IMR-90 (cell line): Measurements from ENCODE around the gene SBF2. TPM values are rescaled to one million over a fixed set of nuclear protein-coding genes. Genes with fewer than 3 reads are reported as not detected.

Experiments used
- ATAC-seq: fragments of 200-7000 bp; cut with Tn5 transposase; 2 replicates; pipeline ENCODE4 v1.9.1; 2020; ENCODE audit warnings: low read depth, mild to moderate bottlenecking, moderate library complexity
- BruUV-seq: library from RNA; stranded (reverse); fragments of 400-500 nt; replicated peaks from 2 replicates; lab custom pipeline; 2021; lab: Mats Ljungman, UMichigan
- CTCF ChIA-PET: fragments of 300-600 bp; formaldehyde crosslinking; extraction: SDS; loops from one replicate; lab custom pipeline; 2021; ENCODE audit warnings: antibody characterized with exemption; lab: Yijun Ruan, JAX
- POLR2A ChIA-PET: fragments of 300-600 bp; sonication (Branson Sonifier 250); formaldehyde crosslinking; loops from one replicate; lab custom pipeline; 2022; ENCODE audit warnings: antibody characterized with exemption; ENCODE audit not compliant: unreplicated experiment; lab: Charles Lee
- DNase-seq: peaks from one replicate; pipeline ENCODE4 v3.0.0; 2013
- H2AFZ ChIP-seq: replicated peaks from 2 replicates; pipeline ENCODE3; 2013; ENCODE audit warnings: low read length, mild to moderate bottlenecking; ENCODE audit not compliant: poor library complexity
- H2AK5ac ChIP-seq: 2 replicates; pipeline ENCODE4 v1.6.1; 2013; ENCODE audit warnings: low read depth, low read length, inconsistent platforms
- H2AK9ac ChIP-seq: replicated peaks from 2 replicates; pipeline ENCODE3; 2013; ENCODE audit warnings: mild to moderate bottlenecking, low read depth, low read length, moderate library complexity; ENCODE audit not compliant: poor library complexity
- H2BK120ac ChIP-seq: 2 replicates; pipeline ENCODE4 v1.6.1; 2013; ENCODE audit warnings: low read depth, low read length, inconsistent platforms
- H2BK15ac ChIP-seq: 3 replicates; pipeline ENCODE4 v1.6.1; 2013; ENCODE audit warnings: low read depth, low read length, inconsistent platforms
- H2BK20ac ChIP-seq: 2 replicates; pipeline ENCODE4 v1.6.1; 2013; ENCODE audit warnings: low read depth, mild to moderate bottlenecking, inconsistent platforms, low read length, moderate library complexity
- H2BK5ac ChIP-seq: 2 replicates; pipeline ENCODE4 v1.6.1; 2013; ENCODE audit warnings: mild to moderate bottlenecking, low read depth, low read length, inconsistent platforms; ENCODE audit not compliant: poor library complexity, severe bottlenecking
- H3K14ac ChIP-seq: replicated peaks from 2 replicates; pipeline ENCODE4 v1.6.1; 2013; ENCODE audit warnings: low read depth, low read length, inconsistent platforms
- H3K18ac ChIP-seq: 2 replicates; pipeline ENCODE4 v1.6.1; 2013; ENCODE audit warnings: low read depth, low read length, control low read depth
- H3K23ac ChIP-seq: 2 replicates; pipeline ENCODE4 v1.6.1; 2013; ENCODE audit warnings: low read depth, low read length, inconsistent platforms
- H3K27ac ChIP-seq: 2 replicates; pipeline ENCODE4 v1.5.1; 2013; ENCODE audit warnings: mild to moderate bottlenecking, control low read depth, low read length; ENCODE audit not compliant: insufficient read depth
- H3K27me3 ChIP-seq: 2 replicates; pipeline ENCODE4 v1.6.1; 2013; ENCODE audit warnings: low read length; ENCODE audit not compliant: control insufficient read depth, insufficient read depth
- H3K36me3 ChIP-seq: 2 replicates; pipeline ENCODE4 v1.6.1; 2013; ENCODE audit warnings: low read length, mixed read lengths; ENCODE audit not compliant: control insufficient read depth, insufficient read depth
- H3K4ac ChIP-seq: 2 replicates; pipeline ENCODE4 v1.6.1; 2013; ENCODE audit warnings: low read depth, low read length, inconsistent platforms
- H3K4me1 ChIP-seq: 2 replicates; pipeline ENCODE4 v1.6.1; 2013; ENCODE audit warnings: low read length, mixed read lengths; ENCODE audit not compliant: control insufficient read depth, insufficient read depth
- H3K4me2 ChIP-seq: 2 replicates; pipeline ENCODE4 v1.6.1; 2013; ENCODE audit warnings: low read depth, mild to moderate bottlenecking, control low read depth, low read length, moderate library complexity
- H3K4me3 ChIP-seq: 2 replicates; pipeline ENCODE4 v1.5.1; 2013; ENCODE audit warnings: low read depth, mild to moderate bottlenecking, control low read depth, low read length, moderate library complexity; ENCODE audit not compliant: insufficient read depth
- H3K56ac ChIP-seq: 2 replicates; pipeline ENCODE4 v1.6.1; 2013; ENCODE audit warnings: low read length, inconsistent platforms; ENCODE audit not compliant: insufficient read depth; ENCODE audit errors: extremely low read depth
- H3K79me1 ChIP-seq, 2 experiments: 2 replicates each; pipeline ENCODE4 v1.6.1; 2013; ENCODE audit warnings: low read length in 2 of 2, inconsistent platforms in 1 of 2, low read depth in 1 of 2
- H3K9ac ChIP-seq: 2 replicates; pipeline ENCODE4 v1.6.1; 2013; ENCODE audit warnings: low read depth, low read length, control low read depth
- H3K9me1 ChIP-seq: 2 replicates; pipeline ENCODE4 v1.6.1; 2013; ENCODE audit warnings: low read length, inconsistent platforms; ENCODE audit not compliant: insufficient read depth
- H3K9me3 ChIP-seq: 2 replicates; pipeline ENCODE4 v1.6.1; 2013; ENCODE audit warnings: low read length; ENCODE audit not compliant: control insufficient read depth, insufficient read depth
- H4K20me1 ChIP-seq: 2 replicates; pipeline ENCODE4 v1.6.1; 2013; ENCODE audit warnings: low read length, inconsistent platforms; ENCODE audit not compliant: insufficient read depth
- H4K5ac ChIP-seq: 2 replicates; pipeline ENCODE4 v1.6.1; 2013; ENCODE audit warnings: mild to moderate bottlenecking, low read depth, low read length, control low read depth
- H4K8ac ChIP-seq, 2 experiments: 2 replicates each; pipeline ENCODE4 v1.6.1; 2013; ENCODE audit warnings: low read depth in 2 of 2, low read length in 2 of 2, control low read depth in 1 of 2, inconsistent platforms in 1 of 2
- H4K91ac ChIP-seq: 2 replicates; pipeline ENCODE4 v1.6.1; 2013; ENCODE audit warnings: low read depth, low read length, inconsistent platforms; ENCODE audit not compliant: insufficient read depth
- BHLHE40 ChIP-seq: fragments of 150-350 bp; IDR thresholded peaks from 2 replicates; pipeline ENCODE4 v1.6.1; 2016; ENCODE audit warnings: mild to moderate bottlenecking, low read depth, low read length
- FOS ChIP-seq: fragments of 150-350 bp; IDR thresholded peaks from 2 replicates; pipeline ENCODE4 v1.6.1; 2016; ENCODE audit warnings: low read depth, low read length
- MAFK ChIP-seq: IDR thresholded peaks from 2 replicates; pipeline ENCODE4 v1.6.1; 2012; ENCODE audit warnings: low read depth, low read length, improper control_type of control experiment
- MAZ ChIP-seq: IDR thresholded peaks from 2 replicates; pipeline ENCODE4 v1.6.1; 2012; ENCODE audit warnings: low read depth, mild to moderate bottlenecking, low read length, improper control_type of control experiment, moderate library complexity, borderline replicate concordance
- MXI1 ChIP-seq: IDR thresholded peaks from 2 replicates; pipeline ENCODE4 v1.6.1; 2012; ENCODE audit warnings: low read depth, mild to moderate bottlenecking, low read length, moderate library complexity, borderline replicate concordance
- POLR2A ChIP-seq: IDR thresholded peaks from 2 replicates; pipeline ENCODE4 v1.6.1; 2012; ENCODE audit warnings: mild to moderate bottlenecking, low read depth, low read length
- RAD21 ChIP-seq: IDR thresholded peaks from 2 replicates; pipeline ENCODE4 v1.6.1; 2012; ENCODE audit warnings: low read length, improper control_type of control experiment
- RFX5 ChIP-seq: IDR thresholded peaks from 2 replicates; pipeline ENCODE4 v1.8.0; 2012; ENCODE audit warnings: low read depth, mild to moderate bottlenecking, low read length, moderate library complexity
- SMC3 ChIP-seq: fragments of 150-350 bp; IDR thresholded peaks from 2 replicates; pipeline ENCODE4 v1.6.1; 2016; ENCODE audit warnings: low read depth, mild to moderate bottlenecking, antibody characterized with exemption, low read length, moderate library complexity
- WGBS, 2 experiments: methylation state at CpG; one replicate each; pipeline versions ENCODE4 v1.1.5 to v1.1.7; 2013; ENCODE audit warnings: missing lambda C conversion rate in 2 of 2; ENCODE audit not compliant: insufficient read length in 1 of 2; ENCODE audit errors: extremely low coverage in 2 of 2; 5-methylcytosine and 5-hydroxymethylcytosine counted together
- dilution Hi-C: fragments of 300-500 bp; cut with HindIII; formaldehyde crosslinking; loops from one replicate; pipeline ENCODE4 v1.14.3; 2018; ENCODE audit warnings: low sequenced_read_pairs; ENCODE audit not compliant: unreplicated experiment
- in situ Hi-C: fragments of 300-500 bp; cut with MboI; formaldehyde crosslinking; loops from 3 replicates; pipeline ENCODE4 v1.14.3; 2019; ENCODE audit warnings: low sequenced_read_pairs, inconsistent platforms, mixed read lengths
- intact Hi-C: fragments of 100-400 bp; cut with micrococcal nuclease; formaldehyde crosslinking; loops from 2 replicates; pipeline ENCODE4 v1.10.0; 2022
- polyA plus RNA-seq, 3 experiments: library from polyadenylated mRNA; depleted of rRNA; stranded (reverse); fragments of >200 nt; gene quantifications; 2 replicates each; pipeline ENCODE4 v1.2.3, GENCODE V29; 2012; ENCODE audit warnings: low replicate concordance in 1 of 3
- total RNA-seq: library from RNA; depleted of rRNA; stranded (reverse); fragments of >200 nt; gene quantifications from 2 replicates; pipeline ENCODE4 v1.2.3, GENCODE V29; 2012

The SBF2 gene
- total and polyA plus RNA-seq, 2 of the 4 experiments (the other 2 are of a cell fraction), result 23.8 to 51.8 TPM

DNA sequence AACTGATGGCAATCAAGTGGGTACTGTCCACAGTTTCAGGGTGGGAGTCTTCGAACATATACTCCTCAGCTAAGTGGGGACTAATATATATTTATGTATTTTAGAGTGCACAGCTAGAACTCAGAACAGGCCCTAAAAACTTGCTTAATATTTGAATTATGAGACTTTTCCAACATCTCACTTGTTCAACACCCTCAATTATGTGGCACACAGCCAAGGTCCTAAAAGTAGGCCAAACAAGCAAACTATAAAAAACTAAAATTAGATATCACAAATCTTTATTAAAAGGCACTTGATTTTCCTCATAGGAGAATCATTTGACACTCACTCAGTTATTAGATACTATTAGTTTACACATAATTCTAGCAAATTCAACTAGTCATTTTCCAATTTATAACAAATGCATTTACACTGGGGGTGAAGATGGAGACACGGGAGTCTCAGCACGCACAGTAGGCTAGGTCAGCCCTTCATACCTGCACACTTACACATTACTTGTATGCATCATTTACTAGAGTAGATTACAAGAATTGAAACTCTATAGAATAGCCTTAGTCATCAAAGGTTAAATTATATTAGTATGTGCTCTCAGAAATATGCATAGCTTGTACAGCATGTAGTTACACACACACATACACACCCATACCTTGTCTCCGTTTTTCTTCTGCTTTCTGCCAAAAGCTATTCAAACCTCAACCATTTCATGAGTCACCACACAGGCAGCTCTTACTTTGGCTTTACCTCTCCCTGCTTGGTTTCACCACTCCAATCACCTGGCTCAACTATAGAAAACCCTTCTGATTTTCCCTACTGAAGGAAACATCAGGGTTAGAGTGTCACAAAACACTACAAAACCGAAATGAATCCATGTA is 171.5 kb downstream of the SBF2 start (continued):
- TF ChIP-seq SMC3 (no peak), RFX5 (no peak)

DNA sequence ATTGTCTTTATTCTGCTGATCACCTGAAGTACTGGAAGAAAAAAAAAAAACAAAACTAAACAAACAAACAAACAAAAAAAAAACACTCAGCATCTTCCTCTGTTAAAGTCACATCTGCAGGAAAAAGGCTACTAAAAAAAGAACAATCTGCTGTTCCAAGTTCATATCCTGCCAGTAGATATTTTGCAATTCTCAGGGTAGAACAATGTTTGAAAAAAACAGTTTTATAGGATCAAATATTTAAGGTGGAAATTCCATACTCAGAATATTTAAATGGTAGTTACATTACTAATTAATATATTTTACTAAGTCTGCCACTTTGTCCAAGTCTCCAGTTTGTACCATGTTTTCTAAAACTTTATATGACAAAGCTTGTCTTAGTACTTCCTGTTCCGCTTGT is 175.2 kb downstream of the SBF2 start:
- Histone ChIP-seq H2AFZ (no peak overlapping the region), H2BK5ac (no peak overlapping the region), H3K36me3 (no peaks in the 10 kb centered on the region), H2BK20ac (no peak overlapping the region), H3K14ac (no peak overlapping the region), H4K91ac (no peak overlapping the region), H3K79me1 (peaks cover 16 to 28% of the 10 kb centered on the region in 2 experiments; a peak in 3 of 4 replicates), H3K9ac (no peak overlapping the region), H3K4me2 (no peak overlapping the region), H4K5ac (no peak overlapping the region), H3K4ac (no peak overlapping the region), H2BK15ac (no peak overlapping the region), H2AK9ac (no peak overlapping the region), H3K4me1 (peaks cover 6% of the 10 kb centered on the region; the same call in 1 of the 2 replicates), H4K8ac (no peak overlapping the region), H2AK5ac (no peak overlapping the region), H3K4me3 (no peak overlapping the region), H3K23ac (no peak overlapping the region), H3K56ac (no peak overlapping the region), H3K27ac (no peak overlapping the region), H4K20me1 (peaks cover 6% of the 10 kb centered on the region; the same call in 1 of the 2 replicates), H3K18ac (no peak overlapping the region), H3K9me1 (0 out of 2 replicates have a peak, but pooled peaks cover 8% of the 10 kb centered on the region), H3K27me3 (no peaks in the 10 kb centered on the region), H3K9me3 (peaks cover 2% of the 10 kb centered on the region; the same call in 1 of the 2 replicates), H2BK120ac (no peak overlapping the region)
- dilution Hi-C loops (no loop called here), intact Hi-C loops (loop anchor here (10.0 kb wide), 1 partner anchor 186 kb away; the partner anchor contains the start of gene ADM), in situ Hi-C loops (no loop called here)
- no CpG with 5 or more reads among the region's 1 CpG for WGBS, 2 experiments
- POLR2A ChIA-PET, result no interaction called here
- DNase-seq (no peak), ATAC-seq (no peak)
- TF ChIP-seq BHLHE40, result no peak
- TF ChIP-seq RAD21, result no peak
- no peak for TF ChIP-seq POLR2A
- TF ChIP-seq MXI1, result no peak
- no peak for TF ChIP-seq FOS
- no peak for TF ChIP-seq MAZ
- TF ChIP-seq MAFK, result no peak
- no TSS peak for BruUV-seq
- CTCF ChIA-PET, result no interaction called here
